Purkinje cell (primary cell): ENCODE data around the gene EXOC3L4. TPM values are rescaled to one million over a fixed set of nuclear protein-coding genes. Genes with fewer than 3 reads are reported as not detected.

Source experiments
- polyA plus RNA-seq: library from polyadenylated mRNA; unstranded; fragments of >200 nt; fragmentation: Nextera tagmentation; gene quantifications from 2 replicates; pipeline ENCODE4 v1.2.1, GENCODE V29; 2014

EXOC3L4 gene
- polyA plus RNA-seq = not detected in 2 replicates

DNA sequence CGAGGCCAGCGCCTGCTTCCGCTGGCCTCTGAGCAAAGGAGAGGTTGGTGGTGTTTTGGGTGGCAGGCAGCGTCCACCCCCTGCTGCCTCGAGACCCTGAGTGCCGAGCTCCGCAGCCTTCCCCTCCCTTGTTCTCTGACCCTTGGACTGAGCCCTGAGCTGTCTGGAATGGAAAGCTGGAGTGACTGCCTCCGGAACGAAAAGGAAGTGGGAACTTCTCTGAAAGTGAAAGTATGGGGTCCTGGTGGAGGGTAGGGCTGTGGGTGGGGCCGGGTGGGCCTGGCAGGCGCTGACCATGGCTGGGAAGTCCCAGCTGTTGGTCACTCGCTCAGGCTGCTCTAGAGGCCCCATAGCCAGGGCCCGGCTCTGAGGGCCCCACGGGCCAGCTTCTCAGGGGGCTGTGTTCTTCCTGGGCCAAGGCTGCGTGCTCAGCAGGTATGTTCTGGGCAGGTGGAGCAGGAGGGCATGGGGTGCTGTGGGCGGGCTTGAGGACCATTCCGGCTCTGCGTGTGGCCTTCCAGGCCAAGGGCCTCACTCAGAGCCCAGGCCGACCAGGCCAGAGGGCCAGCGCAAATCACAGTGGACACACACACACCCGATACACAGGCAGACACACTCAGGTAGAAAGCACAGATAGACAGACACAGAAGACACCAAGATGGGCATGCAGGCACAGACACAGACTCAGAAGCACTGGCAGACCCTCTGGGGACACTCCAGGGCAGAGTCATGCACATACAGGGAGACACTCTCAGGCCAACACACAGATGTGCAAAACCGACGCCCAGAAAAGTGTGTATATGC lies at the start of gene EXOC3L4:
TSS of gene EXOC3L4 (plus strand) at position 320 of the 804 bp plus-strand sequence. CDS start 5,495 bp downstream, outside the sequence.

GRCh38 chr14:103057372-103058163 lies 37.0 kb upstream of the EXOC3L4 start, which contains the start of gene CDC42BPB:
CDC42BPB (minus strand) TSS chr14:103057549; CDS start chr14:103057173, 376 bp downstream.

DNA sequence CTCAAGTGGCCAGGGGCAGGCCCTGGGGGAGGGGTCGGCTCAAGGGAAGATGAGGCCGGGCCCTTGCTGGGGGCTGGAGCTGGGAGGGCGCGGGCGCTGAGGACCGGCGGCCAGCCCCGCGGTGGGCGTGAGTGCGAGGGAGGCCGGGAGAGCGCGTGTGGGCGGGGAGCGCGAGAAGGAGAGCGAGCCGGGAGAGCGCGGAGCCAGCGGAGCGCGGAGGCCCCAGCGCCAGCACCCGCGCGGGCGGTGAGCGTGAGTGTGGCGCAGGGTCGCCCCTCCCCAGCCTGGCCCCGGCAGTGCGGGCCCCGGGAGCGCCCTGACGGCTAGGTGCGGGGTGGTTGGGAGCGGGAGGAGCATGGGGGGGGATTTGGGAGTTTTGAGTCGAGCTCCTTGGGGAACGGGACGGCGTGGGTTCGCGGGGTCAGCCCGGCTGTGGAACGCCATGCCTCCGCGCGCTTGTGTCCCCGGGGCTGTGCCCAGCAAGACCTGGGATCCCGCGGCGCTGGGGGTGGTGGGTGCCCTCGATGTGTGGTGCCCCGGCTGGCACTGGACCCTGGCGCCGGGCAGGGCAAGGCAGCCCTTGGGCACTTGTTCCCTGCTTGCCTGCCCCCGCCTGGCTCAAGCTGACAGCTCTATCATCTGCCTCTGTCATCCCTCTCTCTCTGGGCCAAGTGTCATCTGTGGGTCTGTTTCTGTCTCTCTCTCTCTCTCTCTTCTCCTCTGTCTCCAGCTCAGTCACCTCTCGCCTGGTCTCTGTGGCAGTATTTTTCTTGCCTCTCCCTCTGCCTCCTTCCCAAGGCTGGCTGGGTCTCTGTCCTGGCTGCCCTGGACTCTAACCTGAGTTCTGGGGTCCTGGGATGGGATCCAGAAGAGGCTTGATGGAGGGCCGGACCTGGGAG lies 10.3 kb upstream of the EXOC3L4 start, which contains the start of gene LBHD2:
TSS of gene LBHD2 (plus strand) at position 190 of the 899 bp plus-strand sequence. CDS start 1,803 bp downstream, outside the sequence.

GRCh38 chr14:103122947-103123633 lies 28.6 kb downstream of the EXOC3L4 start, which contains the start of gene TNFAIP2:
TNFAIP2 (plus strand) TSS chr14:103123461; CDS start chr14:103126458, 2,997 bp downstream.

Other genes with a start within 250 kb of the EXOC3L4 start
- gene AMN, start 172.1 kb upstream of the EXOC3L4 start, polyA plus RNA-seq = not detected in 2 replicates
- 2.2 and 3.0 TPM in 2 replicates for gene CDC42BPB, start 37.2 kb upstream of the EXOC3L4 start, polyA plus RNA-seq
- 1.2 TPM in 1 of 2 replicates, not detected in the other for gene LBHD2, start 10.5 kb upstream of the EXOC3L4 start, polyA plus RNA-seq
- 38.5 and 45.9 TPM in 2 replicates for gene TNFAIP2, start 28.7 kb downstream of the EXOC3L4 start, polyA plus RNA-seq
- 483 and 751 TPM in 2 replicates for gene EIF5, start 239.5 kb downstream of the EXOC3L4 start, polyA plus RNA-seq